HFF-Myc (cell line): ENCODE data around the gene FSD1.

Experiments used
- DNase-seq: peaks from one replicate; pipeline ENCODE4 v3.0.0-alpha.2; 2011; ENCODE audit warnings: low read depth; ENCODE audit errors: extremely low read depth
- H3K4me3 ChIP-seq: replicated peaks from 2 replicates; pipeline ENCODE4 v1.5.1; 2011; ENCODE audit warnings: low read depth, mild to moderate bottlenecking, control low read depth, low read length
- TF ChIP-seq, protein P1 (sequence below): IDR thresholded peaks from 2 replicates; pipeline ENCODE4 v1.5.1; 2012; ENCODE audit warnings: mild to moderate bottlenecking, low read depth, low read length, control low read depth; ENCODE audit errors: missing control alignments

Gene FSD1

DNA sequence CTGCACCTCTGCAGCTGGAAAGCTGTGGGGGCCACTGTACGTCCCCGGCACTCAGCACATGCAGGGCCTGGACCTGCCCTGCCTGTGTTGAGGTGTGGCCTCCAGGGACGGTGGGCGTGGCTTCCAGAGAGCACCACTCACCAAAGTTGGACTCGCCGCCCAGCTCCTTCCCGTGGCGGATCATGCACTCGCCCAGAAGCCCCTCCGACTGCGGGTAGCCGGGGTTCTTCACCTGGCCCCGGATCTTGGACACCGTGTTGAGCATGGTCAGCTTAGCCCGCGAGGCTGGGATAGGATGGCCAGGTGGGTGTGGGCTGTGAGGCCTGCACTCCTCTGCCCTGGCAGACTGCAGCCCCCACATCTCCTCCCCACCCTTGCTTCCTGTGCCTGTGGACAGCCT, 60.9 kb downstream of the FSD1 start:
- DNase-seq, result no peak
- TF ChIP-seq, protein P1, sequence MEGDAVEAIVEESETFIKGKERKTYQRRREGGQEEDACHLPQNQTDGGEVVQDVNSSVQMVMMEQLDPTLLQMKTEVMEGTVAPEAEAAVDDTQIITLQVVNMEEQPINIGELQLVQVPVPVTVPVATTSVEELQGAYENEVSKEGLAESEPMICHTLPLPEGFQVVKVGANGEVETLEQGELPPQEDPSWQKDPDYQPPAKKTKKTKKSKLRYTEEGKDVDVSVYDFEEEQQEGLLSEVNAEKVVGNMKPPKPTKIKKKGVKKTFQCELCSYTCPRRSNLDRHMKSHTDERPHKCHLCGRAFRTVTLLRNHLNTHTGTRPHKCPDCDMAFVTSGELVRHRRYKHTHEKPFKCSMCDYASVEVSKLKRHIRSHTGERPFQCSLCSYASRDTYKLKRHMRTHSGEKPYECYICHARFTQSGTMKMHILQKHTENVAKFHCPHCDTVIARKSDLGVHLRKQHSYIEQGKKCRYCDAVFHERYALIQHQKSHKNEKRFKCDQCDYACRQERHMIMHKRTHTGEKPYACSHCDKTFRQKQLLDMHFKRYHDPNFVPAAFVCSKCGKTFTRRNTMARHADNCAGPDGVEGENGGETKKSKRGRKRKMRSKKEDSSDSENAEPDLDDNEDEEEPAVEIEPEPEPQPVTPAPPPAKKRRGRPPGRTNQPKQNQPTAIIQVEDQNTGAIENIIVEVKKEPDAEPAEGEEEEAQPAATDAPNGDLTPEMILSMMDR, result no peak

DNA sequence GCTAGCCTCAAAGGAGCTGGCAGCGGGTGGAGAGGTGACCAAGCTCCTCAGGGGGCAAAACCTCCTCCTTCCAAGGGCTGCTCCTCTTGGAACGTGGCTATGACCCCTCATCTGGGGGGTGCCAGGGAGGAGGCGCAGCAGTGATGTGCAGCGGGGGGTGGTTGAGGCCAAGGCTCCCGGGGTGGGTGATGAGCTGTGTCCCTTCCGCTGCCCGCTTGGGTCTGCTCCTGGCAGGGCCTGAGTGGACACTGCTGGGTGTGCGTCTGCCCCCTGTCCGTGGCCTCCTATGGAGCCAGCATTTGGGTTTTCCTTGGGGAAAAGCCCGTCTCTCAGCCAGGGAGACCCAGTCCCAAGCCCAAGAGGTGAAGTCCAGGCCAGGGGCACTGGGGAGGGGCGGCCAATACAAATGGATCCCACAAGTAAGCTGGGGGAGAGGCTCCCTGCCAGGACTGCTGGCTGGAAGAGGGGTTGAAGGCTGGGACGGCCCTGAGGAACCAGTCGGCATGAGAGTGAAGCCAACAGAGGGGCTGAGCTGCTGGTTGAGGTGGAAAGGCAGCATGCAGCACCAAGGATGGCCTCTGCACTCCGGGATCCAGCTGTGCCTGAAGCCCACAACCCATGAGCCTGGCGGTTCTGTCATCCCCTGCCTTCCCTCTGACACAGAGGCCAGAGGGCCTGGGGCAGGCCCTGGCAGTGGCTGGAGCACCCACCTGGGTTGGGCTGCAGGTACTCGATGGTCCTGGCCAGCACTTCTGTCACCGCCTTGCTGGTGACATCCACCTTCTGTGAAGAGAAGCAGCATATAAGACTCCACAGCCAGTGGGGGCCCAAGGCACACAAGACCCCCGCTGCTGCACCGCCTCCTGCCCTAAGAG, 61.6 kb downstream of the FSD1 start:
- H3K4me3 ChIP-seq, result no peak overlapping the region
- no peak for DNase-seq
- TF ChIP-seq, protein P1, result no peak

More for the DNA sequence above, 60.9 kb downstream of the FSD1 start:
- no peak overlapping the region for H3K4me3 ChIP-seq

DNA sequence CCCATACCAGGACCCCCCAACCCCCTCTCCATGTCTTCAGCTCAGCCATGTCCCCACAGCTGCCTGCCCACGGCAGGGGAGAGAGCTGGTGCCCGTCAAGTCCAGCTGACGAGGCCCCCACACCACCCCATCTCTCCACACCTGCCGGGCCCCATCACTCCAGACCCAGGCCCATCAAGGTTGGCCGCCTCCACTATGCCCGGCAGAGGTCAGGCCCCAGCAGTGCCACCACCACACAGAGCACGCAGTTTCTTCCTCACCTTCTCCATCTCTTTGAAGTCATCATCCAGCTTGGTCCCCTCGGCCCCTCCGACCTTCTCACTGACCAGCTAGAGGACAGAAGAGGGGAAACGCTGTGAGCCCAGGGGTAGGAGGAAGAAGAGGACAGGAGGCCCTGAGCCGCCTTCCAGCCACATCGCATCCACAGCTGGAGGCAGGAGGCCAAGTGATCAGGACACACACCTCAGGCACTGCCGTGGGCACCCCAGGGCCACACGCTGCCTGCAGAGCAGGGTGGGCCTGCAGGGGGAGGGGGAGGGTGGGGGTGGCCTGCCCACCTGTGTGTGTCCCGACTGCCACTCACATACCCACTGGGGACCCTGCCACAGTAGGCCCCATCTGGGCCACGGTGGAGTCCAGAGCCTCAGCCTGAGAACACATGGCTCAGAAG, 62.4 kb downstream of the FSD1 start:
- TF ChIP-seq, protein P1, result no peak
- no peak overlapping the region for H3K4me3 ChIP-seq
- DNase-seq, result no peak

DNA sequence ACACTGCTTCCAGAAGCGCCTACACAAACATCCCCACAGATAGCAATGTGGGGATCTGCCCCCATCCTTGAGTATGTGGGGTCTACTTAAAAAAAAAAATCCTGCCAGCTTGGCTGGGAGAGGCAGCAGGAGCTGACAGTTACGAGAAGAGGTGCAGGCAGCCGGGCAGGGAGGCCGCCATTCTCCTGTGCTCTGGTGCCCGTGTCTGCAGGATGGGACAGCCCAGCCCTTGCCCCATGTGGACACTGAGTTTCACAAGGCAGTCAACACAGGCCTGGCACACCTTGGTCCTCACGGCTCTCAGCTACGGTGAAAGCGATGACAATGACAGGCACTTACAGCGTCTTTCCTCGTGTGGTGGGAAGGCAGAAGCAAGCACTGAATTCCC, 62.9 kb downstream of the FSD1 start:
- TF ChIP-seq, protein P1, result no peak
- no peak for DNase-seq
- no peak overlapping the region for H3K4me3 ChIP-seq

DNA sequence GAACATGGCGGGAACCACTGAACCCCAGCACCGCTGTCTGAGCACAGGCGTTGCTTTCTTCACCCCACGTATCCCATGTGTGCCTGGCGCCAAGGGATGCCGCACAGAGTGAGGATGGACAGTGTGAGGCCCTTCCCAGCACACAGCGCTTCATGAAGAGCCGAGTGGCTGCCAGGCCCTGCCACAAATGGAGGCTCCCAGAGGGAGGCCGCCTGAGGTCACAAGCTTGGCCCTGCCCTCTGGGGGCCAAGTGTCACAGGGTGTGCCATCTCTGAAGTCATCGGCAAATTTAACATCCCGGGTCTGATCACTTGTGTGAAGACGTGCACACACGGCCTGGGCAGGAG, 63.4 kb downstream of the FSD1 start:
- TF ChIP-seq, protein P1, result no peak
- no peak overlapping the region for H3K4me3 ChIP-seq

DNA sequence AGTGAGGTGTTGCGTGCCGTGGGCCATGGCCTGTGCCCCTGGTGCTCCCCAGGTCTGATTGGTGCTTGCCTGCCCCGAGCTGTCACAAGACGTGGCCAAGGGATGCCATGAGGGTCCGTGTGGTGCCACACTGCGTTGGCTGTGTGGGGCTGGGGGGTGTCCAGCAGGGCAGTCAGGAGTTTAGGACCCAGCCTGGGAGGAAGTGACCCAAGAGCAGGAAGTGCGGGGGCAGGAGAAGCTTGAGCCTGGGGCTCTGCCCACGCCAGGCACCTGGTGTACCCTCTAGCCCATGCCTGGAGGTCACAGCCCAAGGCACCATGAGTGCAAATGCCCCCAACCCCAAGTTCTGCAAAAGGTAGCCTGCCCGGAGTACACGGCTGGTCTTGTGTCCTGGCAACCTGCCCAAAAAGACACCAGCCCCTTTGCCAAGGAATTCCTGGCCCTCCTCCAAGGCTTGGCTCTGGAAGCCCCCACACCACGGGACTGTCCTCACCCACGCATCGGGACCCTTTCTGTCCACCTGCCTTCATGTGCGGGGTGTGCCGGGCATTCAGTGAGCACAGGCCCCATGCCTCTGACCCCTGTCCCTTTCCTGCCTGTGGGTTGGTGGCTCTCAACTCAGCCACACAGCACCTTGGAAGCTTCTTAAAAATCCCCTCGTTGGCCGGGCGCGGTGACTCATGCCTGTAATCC, 63.9 kb downstream of the FSD1 start:
- no peak for DNase-seq
- TF ChIP-seq, protein P1, result no peak
- H3K4me3 ChIP-seq, result no peak overlapping the region

More for the DNA sequence above, 63.4 kb downstream of the FSD1 start:
- no peak for DNase-seq
